ENCODE results near the gene DSG1. TPM values are rescaled to one million over a fixed set of nuclear protein-coding genes. Genes with fewer than 3 reads are reported as not detected.

DSG1 gene
- total RNA-seq, 1 experiment from 2014 or later: not detected

Other genes with a start within 250 kb of the DSG1 start
- gene DSC2, start 215.7 kb upstream of the DSG1 start, total RNA-seq (2014; rRNA removed; shearing (Covaris generic)): not detected in 2 replicates
- gene DSC1, start 155.3 kb upstream of the DSG1 start, total RNA-seq (2014; rRNA removed; shearing (Covaris generic)): not detected in 2 replicates
- not detected in 2 replicates for gene DSG4, start 58.6 kb downstream of the DSG1 start, total RNA-seq (2014; rRNA removed; shearing (Covaris generic))
- gene DSG3, start 129.6 kb downstream of the DSG1 start, total RNA-seq (2014; rRNA removed; shearing (Covaris generic)): not detected in 2 replicates
- gene DSG2, start 180.0 kb downstream of the DSG1 start, total RNA-seq (2014; rRNA removed; shearing (Covaris generic)): 0.10 and 0.24 TPM in 2 replicates

Measured in RPMI7951 (cell line).